HEK293 (cell line): ENCODE results near the gene PCNA.
A peak's percentile ranks its signal among the peaks of the same experiment; 100 is the strongest.

Experiments
- CTCF ChIA-PET: fragments of 350-600 bp; formaldehyde crosslinking; extraction: SDS; loops from one replicate; lab custom pipeline; 2021; ENCODE audit warnings: antibody characterized with exemption; lab: Yijun Ruan, JAX
- POLR2A ChIA-PET: fragments of 300-600 bp; formaldehyde crosslinking; extraction: SDS; loops from one replicate; lab custom pipeline; 2020; ENCODE audit warnings: antibody characterized with exemption, inconsistent platforms; lab: Yijun Ruan, JAX
- H3K27ac ChIP-seq: fragments of 200-500 bp; sonication (Bioruptor generic); 2 replicates; pipeline ENCODE4 v1.5.1; 2014; ENCODE audit warnings: low read depth, low read length, control low read depth, inconsistent platforms; ENCODE audit errors: extremely low read depth
- H3K36me3 ChIP-seq, 2 experiments: fragments of 200-500 bp in 1 of 2; sonication (Bioruptor generic) in 1 of 2; 1 replicate in 1 of 2; 2 replicates in 1 of 2; pipeline ENCODE4 v1.5.1; 2014 to 2017; ENCODE audit warnings: inconsistent platforms in 2 of 2, low read length in 2 of 2; ENCODE audit not compliant: control insufficient read depth in 2 of 2, insufficient read depth in 1 of 2
- H3K4me1 ChIP-seq: fragments of 200-500 bp; sonication (Bioruptor generic); 2 replicates; pipeline ENCODE4 v1.5.1; 2014; ENCODE audit warnings: mild to moderate bottlenecking, low read length, inconsistent platforms; ENCODE audit not compliant: control insufficient read depth, insufficient read depth
- H3K4me3 ChIP-seq: 2 replicates; pipeline ENCODE4 v1.5.1; 2011; ENCODE audit warnings: low read depth, mild to moderate bottlenecking, control low read depth, low read length, moderate library complexity
- H3K9me3 ChIP-seq: fragments of 200-500 bp; sonication (Bioruptor generic); 2 replicates; pipeline ENCODE4 v1.5.1; 2014; ENCODE audit warnings: low read depth, low read length, inconsistent platforms; ENCODE audit not compliant: control insufficient read depth, insufficient read depth
- GLIS1 ChIP-seq: fragments of 450-650 bp; formaldehyde crosslinking; IDR thresholded peaks from 2 replicates; pipeline ENCODE4 v1.5.1; 2016; ENCODE audit warnings: missing biosample characterization, missing genetic modification characterization
- ZIC2 ChIP-seq: fragments of 450-650 bp; formaldehyde crosslinking; IDR thresholded peaks from 2 replicates; pipeline ENCODE4 v1.5.1; 2016; ENCODE audit warnings: missing biosample characterization, missing genetic modification characterization
- ZNF366 ChIP-seq: fragments of 450-650 bp; formaldehyde crosslinking; conservative IDR thresholded peaks from 2 replicates; pipeline ENCODE4 v1.5.1; 2016; ENCODE audit warnings: missing biosample characterization, missing genetic modification characterization
- ZNF624 ChIP-seq: fragments of 450-650 bp; formaldehyde crosslinking; IDR thresholded peaks from 2 replicates; pipeline ENCODE4 v1.5.1; 2017; ENCODE audit warnings: missing biosample characterization, missing genetic modification characterization

The PCNA gene

GRCh38 chr20:5065166-5065878 lies 54.4 kb downstream of the PCNA start:
- CTCF ChIA-PET = interaction anchor here (0.7 kb wide), 1 partner anchor 40 kb away, joined by 3 read pairs; no protein-coding TSS in a partner anchor
- Histone ChIP-seq H3K4me1 (no peaks in the 10 kb centered on the region), H3K36me3 (no peaks in the 10 kb centered on the region), H3K4me3 (no peak overlapping the region), H3K27ac (no peak overlapping the region), H3K9me3 (no peaks in the 10 kb centered on the region)
- TF ChIP-seq ZNF366 (no peak), ZIC2 (peak; percentile 28), ZNF624 (no peak), GLIS1 (tag by site-specific recombination) (peak; percentile 80)
- POLR2A ChIA-PET = no interaction called here
